ENCODE results near the gene WDR17. TPM values are rescaled to one million over a fixed set of nuclear protein-coding genes. Genes with fewer than 3 reads are reported as not detected.

The WDR17 gene
- total RNA-seq, 5 donors from 2014 or later (not counting 1 experiment from before 2014, with no cell fraction given): 0.92 to 2.0 (median 0.98) TPM

- H3K9me3 Mint-ChIP-seq: peaks cover 8 to 21% (median 12%) of the 10 kb centered on the region in 3 donors
- H3K4me1 ChIP-seq (ENCODE audit: control insufficient read depth in 1 of 2, extremely low read depth in 1 of 2, insufficient read depth in 2 of 2, low read length in 2 of 2): no peaks in the 10 kb centered on the region
- no peaks in the 10 kb centered on the region for H3K4me1 Mint-ChIP-seq
- no peaks in the 10 kb centered on the region for H3K36me3 ChIP-seq (ENCODE audit: control insufficient read depth in 2 of 2, extremely low read depth in 1 of 2, insufficient read depth in 1 of 2, low read length in 1 of 2)
- H3K36me3 Mint-ChIP-seq: no peaks in the 10 kb centered on the region
- H3K4me3 Mint-ChIP-seq: no peak overlapping the region
- H3K27me3 ChIP-seq (replicated peaks in 1 of 2; ENCODE audit: control insufficient read depth in 2 of 2, extremely low read depth in 1 of 2, insufficient read depth in 2 of 2, low read length in 1 of 2): no peaks in the 10 kb centered on the region
- no peaks in the 10 kb centered on the region for H3K9me3 ChIP-seq
- peaks cover 17 to 19% of the 10 kb centered on the region in 2 donors for H3K27me3 Mint-ChIP-seq
- ATAC-seq (replicated peaks in 1 of 4): no peak
- DNase-seq: no peak
- POLR2A ChIA-PET: no interaction called here
- CTCF ChIA-PET: no interaction called here
- H3K27ac Mint-ChIP-seq: no peak overlapping the region
- H3K27ac ChIP-seq (ENCODE audit: low read length): no peak overlapping the region
- H3K4me3 ChIP-seq (ENCODE audit: control insufficient read depth in 1 of 2, extremely low read depth in 1 of 2, low read length in 1 of 2): no peak overlapping the region
Measured at GRCh38 chr4:176102414-176103063, 36.9 kb downstream of the WDR17 start.

- ChIA-PET CTCF (no interaction called here), POLR2A (no interaction called here)
- H3K27ac Mint-ChIP-seq: no peak overlapping the region
- H3K4me3 Mint-ChIP-seq: no peak overlapping the region
- no peaks in the 10 kb centered on the region for H3K4me1 ChIP-seq (ENCODE audit: control insufficient read depth in 1 of 2, extremely low read depth in 1 of 2, insufficient read depth in 2 of 2, low read length in 2 of 2)
- H3K36me3 ChIP-seq (ENCODE audit: control insufficient read depth in 2 of 2, extremely low read depth in 1 of 2, insufficient read depth in 1 of 2, low read length in 1 of 2): no peaks in the 10 kb centered on the region
- no peak overlapping the region for H3K4me3 ChIP-seq (ENCODE audit: control insufficient read depth in 1 of 2, extremely low read depth in 1 of 2, low read length in 1 of 2)
- H3K9me3 ChIP-seq: no peaks in the 10 kb centered on the region
- H3K27ac ChIP-seq (ENCODE audit: low read length): no peak overlapping the region
- H3K27me3 Mint-ChIP-seq: no peaks in the 10 kb centered on the region
- DNase-seq (no peak), ATAC-seq (replicated peaks in 1 of 4) (no peak)
- H3K36me3 Mint-ChIP-seq: no peaks in the 10 kb centered on the region
- H3K9me3 Mint-ChIP-seq: peaks cover 4 to 9% (median 8%) of the 10 kb centered on the region in 3 donors
- no peaks in the 10 kb centered on the region for H3K27me3 ChIP-seq (replicated peaks in 1 of 2; ENCODE audit: control insufficient read depth in 2 of 2, extremely low read depth in 1 of 2, insufficient read depth in 2 of 2, low read length in 1 of 2)
- no peaks in the 10 kb centered on the region for H3K4me1 Mint-ChIP-seq
Measured at GRCh38 chr4:176107695-176108094, 42.1 kb downstream of the WDR17 start.

GRCh38 chr4:176123710-176124407 is 58.2 kb downstream of the WDR17 start:
- H3K36me3 ChIP-seq (ENCODE audit: control insufficient read depth in 2 of 2, extremely low read depth in 1 of 2, insufficient read depth in 1 of 2, low read length in 1 of 2): no peaks in the 10 kb centered on the region
- DNase-seq (no peak), ATAC-seq (replicated peaks in 1 of 4) (no peak)

GRCh38 chr4:176125063-176125462 is 59.4 kb downstream of the WDR17 start:
- Mint-ChIP-seq H3K4me3 (no peak overlapping the region), H3K9me3 (no peaks in the 10 kb centered on the region), H3K36me3 (no peaks in the 10 kb centered on the region), H3K27ac (no peak overlapping the region), H3K27me3 (no peaks in the 10 kb centered on the region), H3K4me1 (no peaks in the 10 kb centered on the region)
- Histone ChIP-seq H3K4me1 (ENCODE audit: control insufficient read depth in 1 of 2, extremely low read depth in 1 of 2, insufficient read depth in 2 of 2, low read length in 2 of 2) (no peaks in the 10 kb centered on the region), H3K27ac (ENCODE audit: low read length) (no peak overlapping the region), H3K27me3 (replicated peaks in 1 of 2; ENCODE audit: control insufficient read depth in 2 of 2, extremely low read depth in 1 of 2, insufficient read depth in 2 of 2, low read length in 1 of 2) (no peaks in the 10 kb centered on the region), H3K4me3 (ENCODE audit: control insufficient read depth in 1 of 2, extremely low read depth in 1 of 2, low read length in 1 of 2) (no peak overlapping the region), H3K9me3 (no peaks in the 10 kb centered on the region), H3K36me3 (ENCODE audit: control insufficient read depth in 2 of 2, extremely low read depth in 1 of 2, insufficient read depth in 1 of 2, low read length in 1 of 2) (no peaks in the 10 kb centered on the region)
- CTCF ChIA-PET: no interaction called here
- no CpG with 5 or more reads among the region's 4 CpGs for WGBS (ENCODE audit: insufficient coverage)
- DNase-seq: no peak
- ATAC-seq (replicated peaks in 1 of 4): no peak
- POLR2A ChIA-PET: no interaction called here

More at GRCh38 chr4:176123710-176124407, 58.2 kb downstream of the WDR17 start:
- WGBS (ENCODE audit: insufficient coverage): no CpG with 5 or more reads among the region's 4 CpGs
- H3K27ac Mint-ChIP-seq: no peak overlapping the region
- CTCF ChIA-PET: no interaction called here
- Histone ChIP-seq H3K27me3 (replicated peaks in 1 of 2; ENCODE audit: control insufficient read depth in 2 of 2, extremely low read depth in 1 of 2, insufficient read depth in 2 of 2, low read length in 1 of 2) (no peaks in the 10 kb centered on the region), H3K27ac (ENCODE audit: low read length) (no peak overlapping the region), H3K9me3 (no peaks in the 10 kb centered on the region), H3K4me1 (ENCODE audit: control insufficient read depth in 1 of 2, extremely low read depth in 1 of 2, insufficient read depth in 2 of 2, low read length in 2 of 2) (no peaks in the 10 kb centered on the region), H3K4me3 (ENCODE audit: control insufficient read depth in 1 of 2, extremely low read depth in 1 of 2, low read length in 1 of 2) (no peak overlapping the region)
- H3K36me3 Mint-ChIP-seq: no peaks in the 10 kb centered on the region
- H3K27me3 Mint-ChIP-seq: no peaks in the 10 kb centered on the region
- H3K4me1 Mint-ChIP-seq: no peaks in the 10 kb centered on the region
- H3K4me3 Mint-ChIP-seq: no peak overlapping the region
- H3K9me3 Mint-ChIP-seq: no peaks in the 10 kb centered on the region
- POLR2A ChIA-PET: no interaction called here

GRCh38 chr4:176134670-176135069 is 69.0 kb downstream of the WDR17 start:
- H3K4me1 Mint-ChIP-seq: no peaks in the 10 kb centered on the region
- H3K27me3 Mint-ChIP-seq: no peaks in the 10 kb centered on the region
- Histone ChIP-seq H3K36me3 (ENCODE audit: control insufficient read depth in 2 of 2, extremely low read depth in 1 of 2, insufficient read depth in 1 of 2, low read length in 1 of 2) (no peaks in the 10 kb centered on the region), H3K4me3 (ENCODE audit: control insufficient read depth in 1 of 2, extremely low read depth in 1 of 2, low read length in 1 of 2) (no peak overlapping the region), H3K4me1 (ENCODE audit: control insufficient read depth in 1 of 2, extremely low read depth in 1 of 2, insufficient read depth in 2 of 2, low read length in 2 of 2) (no peaks in the 10 kb centered on the region), H3K27ac (ENCODE audit: low read length) (no peak overlapping the region), H3K27me3 (replicated peaks in 1 of 2; ENCODE audit: control insufficient read depth in 2 of 2, extremely low read depth in 1 of 2, insufficient read depth in 2 of 2, low read length in 1 of 2) (no peaks in the 10 kb centered on the region), H3K9me3 (no peaks in the 10 kb centered on the region)
- CTCF ChIA-PET: no interaction called here
- DNase-seq: no peak
- POLR2A ChIA-PET: no interaction called here
- no peak for ATAC-seq (replicated peaks in 1 of 4)
- no peak overlapping the region for H3K4me3 Mint-ChIP-seq
- no peaks in the 10 kb centered on the region for H3K9me3 Mint-ChIP-seq
- WGBS (ENCODE audit: insufficient coverage): no CpG with 5 or more reads among the region's 2 CpGs
- H3K36me3 Mint-ChIP-seq: no peaks in the 10 kb centered on the region
- H3K27ac Mint-ChIP-seq: no peak overlapping the region

- no peaks in the 10 kb centered on the region for H3K36me3 ChIP-seq (ENCODE audit: control insufficient read depth in 2 of 2, extremely low read depth in 1 of 2, insufficient read depth in 1 of 2, low read length in 1 of 2)
- no peak overlapping the region for H3K4me3 ChIP-seq (ENCODE audit: control insufficient read depth in 1 of 2, extremely low read depth in 1 of 2, low read length in 1 of 2)
- no peak overlapping the region for H3K27ac ChIP-seq (ENCODE audit: low read length)
- no peak overlapping the region for H3K4me3 Mint-ChIP-seq
- ATAC-seq (replicated peaks in 1 of 4) (no peak), DNase-seq (no peak)
- H3K27me3 ChIP-seq (replicated peaks in 1 of 2; ENCODE audit: control insufficient read depth in 2 of 2, extremely low read depth in 1 of 2, insufficient read depth in 2 of 2, low read length in 1 of 2): no peaks in the 10 kb centered on the region
- H3K9me3 ChIP-seq: no peaks in the 10 kb centered on the region
- ChIA-PET CTCF (interaction anchor here in 1 of 2 donors (1.3 kb wide), 1 partner anchor 10 kb away, joined by 3 read pairs; no protein-coding TSS in a partner anchor), POLR2A (interaction anchor here in 1 of 2 donors (0.6 kb wide), 1 partner anchor 195 kb away, joined by 3 read pairs; no protein-coding TSS in a partner anchor)
- no peaks in the 10 kb centered on the region for H3K4me1 ChIP-seq (ENCODE audit: control insufficient read depth in 1 of 2, extremely low read depth in 1 of 2, insufficient read depth in 2 of 2, low read length in 2 of 2)
- H3K27ac Mint-ChIP-seq: no peak overlapping the region
- H3K27me3 Mint-ChIP-seq: no peaks in the 10 kb centered on the region
- H3K36me3 Mint-ChIP-seq: no peaks in the 10 kb centered on the region
- H3K4me1 Mint-ChIP-seq: no peaks in the 10 kb centered on the region
- H3K9me3 Mint-ChIP-seq: no peaks in the 10 kb centered on the region
Measured at GRCh38 chr4:176137631-176138030, 72.0 kb downstream of the WDR17 start.

Data from T-cell (primary cell).